Stomach (tissue), 9 donors: ENCODE results near the gene HAGH. TPM values are rescaled to one million over a fixed set of nuclear protein-coding genes. Genes with fewer than 3 reads are reported as not detected.

Experiments used
- DNase-seq, 2 donors: peaks; one replicate each; pipeline versions ENCODE4 v3.0.0 to v3.0.0-alpha.2; 2013 to 2019
- H3K27ac ChIP-seq, 5 donors: fragments of 200-600 bp in 4 of 5; sonication (generic) in 4 of 5; one replicate each; pipeline ENCODE4 v1.5.1; 2013 to 2019; ENCODE audit warnings: mild to moderate bottlenecking in 1 of 5, moderate library complexity in 1 of 5
- H3K27me3 ChIP-seq, 3 donors: fragments of 200-600 bp; sonication (generic); one replicate each; pipeline ENCODE4 v1.5.1; 2017 to 2019; ENCODE audit warnings: mixed run types in 1 of 3
- H3K36me3 ChIP-seq, 4 donors: fragments of 200-600 bp; sonication (generic); 1 replicate in 3 of 4; 2 replicates in 1 of 4; pipeline ENCODE4 v1.5.1; 2016 to 2019
- H3K4me1 ChIP-seq, 4 donors: fragments of 200-600 bp; sonication (generic); one replicate each; pipeline ENCODE4 v1.5.1; 2016 to 2019
- H3K4me3 ChIP-seq, 4 donors: fragments of 200-600 bp; sonication (generic) in 3 of 4; one replicate each; pipeline ENCODE4 v1.5.1; 2016 to 2019; ENCODE audit warnings: mild to moderate bottlenecking in 1 of 4
- H3K9me3 ChIP-seq, 4 donors: fragments of 200-600 bp; sonication (generic); one replicate each; pipeline ENCODE4 v1.5.1; 2016 to 2019
- CTCF ChIP-seq, 7 experiments: fragments of 450-650 bp in 4 of 7; fragments of 200-600 bp in 3 of 7; sonication (generic) in 3 of 7; IDR thresholded peaks; one replicate each; pipeline ENCODE4 v1.5.1; 2016 to 2019; ENCODE audit warnings: antibody characterized with exemption in 7 of 7, control low read depth in 2 of 7, mild to moderate bottlenecking in 1 of 7
- EP300 ChIP-seq: sonication (generic); formaldehyde crosslinking; IDR thresholded peaks from one replicate; pipeline ENCODE4 v1.6.1; 2017; ENCODE audit warnings: antibody characterized with exemption
- POLR2A ChIP-seq, 4 donors: fragments of 450-650 bp; IDR thresholded peaks; one replicate each; pipeline ENCODE4 v1.6.1; 2016; ENCODE audit warnings: antibody characterized with exemption in 4 of 4, control low read depth in 2 of 4, mild to moderate bottlenecking in 1 of 4, moderate library complexity in 1 of 4
- POLR2AphosphoS5 ChIP-seq, 3 donors: sonication (generic); formaldehyde crosslinking; IDR thresholded peaks; one replicate each; pipeline ENCODE4 v1.6.1; 2016; ENCODE audit warnings: antibody characterized with exemption in 3 of 3
- WGBS, 5 donors: extraction: QIAGEN DNeasy Blood & Tissue Kit in 3 of 5; methylation state at CpG; one replicate each; pipeline versions ENCODE4 v1.1.5 to v1.1.7; 2013 to 2018; 5-methylcytosine and 5-hydroxymethylcytosine counted together
- intact Hi-C: fragments of 100-400 bp; cut with DNase I; formaldehyde crosslinking; loops from one replicate; pipeline ENCODE4 v1.15.1; 2023; ENCODE audit warnings: low total_unique reads
- polyA plus RNA-seq, 3 donors: library from polyadenylated mRNA; stranded (reverse); fragments of 200-250 nt; gene quantifications; one replicate each; pipeline ENCODE4 v1.2.3, GENCODE V29; 2013
- total RNA-seq, 5 donors: library from RNA; depleted of rRNA; stranded (reverse); fragments of >200 nt; gene quantifications; one replicate each; pipeline versions ENCODE4 v1.1.0 to v1.2.3, GENCODE V29; 2014 to 2016
- donor health status: healthy with polysubstance abuse.
- donor health status: Bipolar disorder and iron deficiency.
- donor health status: healthy.

The HAGH gene
- total and polyA plus RNA-seq, 8 donors: 30.3 to 119 (median 69.2) TPM

DNA sequence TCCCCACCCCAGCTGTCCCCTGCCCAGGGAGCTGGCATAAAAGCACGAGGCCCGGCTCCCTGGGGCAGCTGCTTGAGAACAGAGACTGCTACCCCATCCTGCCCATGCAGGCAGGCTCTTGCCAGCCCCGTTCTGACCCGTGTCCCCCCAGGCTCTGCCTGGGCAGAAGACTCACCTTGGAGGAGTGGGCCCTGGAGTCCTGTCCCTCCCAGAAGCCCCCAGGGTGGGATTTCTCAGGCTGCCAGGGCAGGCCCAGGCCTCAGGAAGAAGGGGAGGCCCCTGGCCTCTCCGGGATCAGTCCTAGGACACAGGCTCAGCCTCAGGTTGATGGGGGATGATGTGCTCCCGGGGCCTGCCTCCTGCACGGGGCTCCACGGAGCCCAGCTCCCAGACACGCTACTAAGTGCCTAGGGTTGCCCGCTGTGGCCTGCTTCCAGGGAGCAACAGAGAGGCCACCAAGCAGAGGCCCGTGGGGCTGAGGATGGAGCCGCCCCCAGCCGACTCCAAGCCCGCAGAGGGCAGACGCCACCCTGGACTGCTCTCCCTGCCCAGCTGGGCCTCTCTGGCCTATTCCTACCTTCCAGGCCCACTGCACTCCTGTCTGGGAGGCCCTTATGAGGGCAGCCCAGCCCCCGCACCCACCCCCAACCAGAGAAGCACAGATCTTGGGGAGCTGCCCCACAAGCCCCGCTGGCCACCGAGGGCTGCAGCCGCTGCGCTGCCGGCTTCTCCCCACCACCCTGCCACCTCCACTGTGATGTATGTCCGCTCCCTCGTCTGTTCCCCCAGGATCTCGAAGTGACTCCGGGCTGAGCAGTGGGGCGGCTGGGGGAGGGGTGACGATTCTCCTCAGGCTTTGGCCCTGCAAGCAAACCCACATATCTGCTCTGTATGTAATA, 57.0 kb downstream of the HAGH start:
- Histone ChIP-seq H3K4me1 (peaks cover 34 to 52% (median 46%) of the 10 kb centered on the region in 4 donors), H3K9me3 (no peaks in the 10 kb centered on the region), H3K36me3 (peaks cover 42 to 54% (median 51%) of the 10 kb centered on the region in 4 donors), H3K27me3 (no peaks in the 10 kb centered on the region), H3K27ac (peak overlapping the region in 4 of 5 donors; percentile 92 to 97 (median 94)), H3K4me3 (peak overlapping the region; percentile 75 to 98 (median 94))
- no peak for TF ChIP-seq EP300
- TF ChIP-seq CTCF (IDR thresholded peaks at IDR 0.05): no peak
- no peak for TF ChIP-seq POLR2A (IDR thresholded peaks at IDR 0.05)
- TF ChIP-seq POLR2AphosphoS5 (IDR thresholded peaks at IDR 0.05): no peak
- 73 to 80% (median 75%) methylated on average over 23 to 27 of the region's 27 CpGs for WGBS, 5 donors
- no peak for DNase-seq
- intact Hi-C loops: no loop called here

DNA sequence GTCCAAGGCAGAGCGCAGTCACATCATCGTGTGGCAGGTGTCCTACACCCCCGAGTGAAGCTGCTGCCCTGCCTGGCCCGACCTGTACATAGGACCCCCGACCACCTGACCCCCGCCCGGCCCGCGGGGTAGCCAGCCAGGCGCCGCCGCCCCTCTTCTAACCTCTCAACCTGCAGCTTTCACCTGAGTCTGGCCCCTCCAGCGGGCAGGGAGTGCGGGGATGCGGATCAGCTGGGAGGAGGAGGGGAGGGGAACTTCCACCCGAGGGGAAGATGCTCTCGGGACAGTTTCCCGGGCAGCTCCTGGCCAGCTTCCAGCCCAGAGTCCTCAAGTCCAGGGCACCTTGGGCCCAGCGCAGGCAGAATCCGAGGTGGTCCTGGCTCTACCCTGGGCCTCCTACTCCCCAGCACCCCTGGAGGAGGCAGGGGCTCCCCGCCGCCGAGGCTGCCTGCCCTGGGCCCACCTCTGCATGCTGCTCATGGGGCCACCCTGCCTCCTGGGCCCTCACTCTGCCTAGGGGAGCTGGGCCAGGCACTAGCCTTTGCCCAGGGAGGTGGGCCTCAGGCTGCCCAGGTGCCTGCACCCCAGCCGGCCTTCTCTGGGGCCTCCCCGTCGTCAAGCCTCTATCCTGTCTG, 57.7 kb downstream of the HAGH start:
- no peak for TF ChIP-seq EP300
- no peak for TF ChIP-seq CTCF (IDR thresholded peaks at IDR 0.05)
- no peak for TF ChIP-seq POLR2A (IDR thresholded peaks at IDR 0.05)
- Histone ChIP-seq H3K27me3 (no peaks in the 10 kb centered on the region), H3K27ac (peak overlapping the region in 3 of 5 donors; percentile 94 to 97 (median 95)), H3K36me3 (peaks cover 48 to 62% (median 59%) of the 10 kb centered on the region in 4 donors), H3K4me1 (peaks cover 26 to 48% (median 39%) of the 10 kb centered on the region in 4 donors), H3K9me3 (no peaks in the 10 kb centered on the region), H3K4me3 (no peak overlapping the region)
- 77 to 84% (median 82%) methylated on average over 7 to 26 of the region's 26 CpGs for WGBS, 5 donors
- intact Hi-C loops: no loop called here
- DNase-seq: no peak

DNA sequence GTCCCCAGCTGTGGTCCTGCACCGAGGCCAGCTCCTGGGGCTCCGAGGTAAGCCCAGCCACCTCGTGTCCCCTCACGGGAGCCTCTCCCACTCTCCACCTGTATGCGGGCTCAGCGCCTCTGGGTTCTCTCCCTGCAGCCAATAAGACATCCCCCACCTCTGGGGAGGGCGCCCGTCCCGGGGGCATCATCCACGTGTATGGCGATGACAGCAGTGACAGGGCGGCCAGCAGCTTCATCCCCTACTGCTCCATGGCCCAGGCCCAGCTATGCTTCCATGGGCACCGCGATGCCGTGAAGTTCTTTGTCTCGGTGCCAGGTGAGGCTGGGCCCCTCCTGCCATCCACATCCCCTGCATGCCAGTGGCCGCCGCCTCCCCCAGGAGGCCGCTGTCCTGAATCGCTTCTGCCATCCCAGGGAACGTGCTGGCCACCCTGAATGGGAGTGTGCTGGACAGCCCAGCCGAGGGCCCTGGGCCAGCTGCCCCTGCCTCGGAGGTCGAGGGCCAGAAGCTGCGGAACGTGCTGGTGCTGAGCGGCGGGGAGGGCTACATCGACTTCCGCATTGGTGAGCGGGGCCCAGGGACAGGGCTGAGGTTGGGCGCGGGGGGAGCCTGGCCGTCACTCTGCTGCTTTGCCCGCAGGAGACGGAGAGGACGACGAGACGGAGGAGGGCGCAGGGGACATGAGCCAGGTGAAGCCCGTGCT, 58.4 kb downstream of the HAGH start:
- peaks cover 23 to 50% (median 35%) of the 10 kb centered on the region in 4 donors for H3K4me1 ChIP-seq
- no peak overlapping the region for H3K27ac ChIP-seq
- WGBS, 5 donors: 86 to 89% (median 87%) methylated on average over 18 to 41 of the region's 41 CpGs
- H3K4me3 ChIP-seq: no peak overlapping the region
- intact Hi-C loops: no loop called here
- H3K27me3 ChIP-seq: no peaks in the 10 kb centered on the region
- H3K36me3 ChIP-seq: peaks cover 51 to 68% (median 66%) of the 10 kb centered on the region in 4 donors
- TF ChIP-seq POLR2A (IDR thresholded peaks at IDR 0.05): no peak
- no peak for TF ChIP-seq CTCF (IDR thresholded peaks at IDR 0.05)
- no peak for TF ChIP-seq EP300
- TF ChIP-seq POLR2AphosphoS5 (IDR thresholded peaks at IDR 0.05): no peak
- no peaks in the 10 kb centered on the region for H3K9me3 ChIP-seq
- DNase-seq: no peak
